HepG2 (cell line): ENCODE results near the gene PXDC1. TPM values are rescaled to one million over a fixed set of nuclear protein-coding genes. Genes with fewer than 3 reads are reported as not detected.

Experiments
- ADNP ChIP-seq: sonication (generic); formaldehyde crosslinking; IDR thresholded peaks from 2 replicates; pipeline ENCODE4 v1.4.0; 2020; ENCODE audit warnings: missing genetic modification reagents
- DNMT1 ChIP-seq: sonication (generic); formaldehyde crosslinking; IDR thresholded peaks from 2 replicates; pipeline ENCODE4 v1.5.1; 2020; ENCODE audit warnings: mild to moderate bottlenecking, missing genetic modification reagents
- EP300 ChIP-seq, 3 experiments: sonication (generic) in 1 of 3; formaldehyde crosslinking in 1 of 3; IDR thresholded peaks; 2 replicates each; pipeline versions ENCODE4 v1.5.1 to v1.6.1; 2011 to 2020; ENCODE audit warnings: low read depth in 2 of 3, low read length in 2 of 3, borderline replicate concordance in 1 of 3, improper control_type of control experiment in 1 of 3, mild to moderate bottlenecking in 1 of 3, missing genetic modification reagents in 1 of 3, moderate library complexity in 1 of 3
- HIVEP1 ChIP-seq: sonication (generic); formaldehyde crosslinking; IDR thresholded peaks from 2 replicates; pipeline ENCODE4 v1.4.0; 2020; ENCODE audit warnings: mild to moderate bottlenecking, missing genetic modification reagents
- POLR2A ChIP-seq, 2 experiments: IDR thresholded peaks; 2 replicates each; pipeline ENCODE4 v1.6.1; 2011; ENCODE audit warnings: low read depth in 2 of 2, low read length in 2 of 2, mild to moderate bottlenecking in 1 of 2, moderate library complexity in 1 of 2; ENCODE audit not compliant: insufficient read depth in 1 of 2
- ZBTB3 ChIP-seq: sonication (generic); formaldehyde crosslinking; IDR thresholded peaks from 2 replicates; pipeline ENCODE4 v1.4.0; 2020; ENCODE audit warnings: low read depth, mild to moderate bottlenecking, moderate library complexity, missing genetic modification reagents, borderline replicate concordance
- ZC3H4 ChIP-seq: sonication (generic); formaldehyde crosslinking; IDR thresholded peaks from 2 replicates; pipeline ENCODE4 v1.4.0; 2020; ENCODE audit warnings: missing genetic modification reagents, borderline replicate concordance
- ZNF121 ChIP-seq: sonication (generic); formaldehyde crosslinking; IDR thresholded peaks from 2 replicates; pipeline ENCODE4 v1.5.0; 2020; ENCODE audit warnings: mild to moderate bottlenecking, missing genetic modification reagents
- ZNF446 ChIP-seq: sonication (generic); formaldehyde crosslinking; IDR thresholded peaks from 2 replicates; pipeline ENCODE4 v1.5.0; 2020; ENCODE audit warnings: mild to moderate bottlenecking, missing genetic modification reagents
- polyA plus RNA-seq, 8 experiments: library from polyadenylated mRNA; depleted of rRNA in 3 of 8; stranded (reverse) in 7 of 8; unstranded in 1 of 8; fragments of >200 nt; fragmentation: Illumina TruSeq in 4 of 8; extraction: Trizol in 4 of 8; gene quantifications; 2 replicates each; pipeline versions ENCODE4 v1.2.1 to v1.2.3, GENCODE V29; 2011 to 2016; ENCODE audit warnings: low read depth in 4 of 8, missing spikeins in 1 of 8, mixed read lengths in 1 of 8; ENCODE audit not compliant: insufficient read depth in 1 of 8
- total RNA-seq, 5 experiments: library from RNA; depleted of rRNA; stranded (reverse); fragments of >200 nt; fragmentation: Illumina TruSeq; extraction: Trizol; gene quantifications; 2 replicates each; pipeline ENCODE4 v1.2.3, GENCODE V29; 2016; ENCODE audit warnings: low read depth in 1 of 5
- TF ChIP-seq, protein P1 (sequence below): sonication (generic); formaldehyde crosslinking; IDR thresholded peaks from one replicate; pipeline ENCODE4 v1.5.1; 2020; ENCODE audit warnings: mild to moderate bottlenecking, missing genetic modification reagents; ENCODE audit errors: not compliant biosample characterization
- TF ChIP-seq, protein P2 (sequence below): IDR thresholded peaks from 2 replicates; pipeline ENCODE4 v1.6.1; 2016; ENCODE audit warnings: mild to moderate bottlenecking
- TF ChIP-seq, protein P3 (sequence below): IDR thresholded peaks from 2 replicates; pipeline ENCODE4 v1.4.0; 2020; ENCODE audit warnings: mild to moderate bottlenecking, missing genetic modification reagents

PXDC1 gene
- total and polyA plus RNA-seq, 2 of the 13 experiments (the other 11 are each of a cell fraction or from before 2014, with no cell fraction given): 32.4 to 34.7 TPM

DNA sequence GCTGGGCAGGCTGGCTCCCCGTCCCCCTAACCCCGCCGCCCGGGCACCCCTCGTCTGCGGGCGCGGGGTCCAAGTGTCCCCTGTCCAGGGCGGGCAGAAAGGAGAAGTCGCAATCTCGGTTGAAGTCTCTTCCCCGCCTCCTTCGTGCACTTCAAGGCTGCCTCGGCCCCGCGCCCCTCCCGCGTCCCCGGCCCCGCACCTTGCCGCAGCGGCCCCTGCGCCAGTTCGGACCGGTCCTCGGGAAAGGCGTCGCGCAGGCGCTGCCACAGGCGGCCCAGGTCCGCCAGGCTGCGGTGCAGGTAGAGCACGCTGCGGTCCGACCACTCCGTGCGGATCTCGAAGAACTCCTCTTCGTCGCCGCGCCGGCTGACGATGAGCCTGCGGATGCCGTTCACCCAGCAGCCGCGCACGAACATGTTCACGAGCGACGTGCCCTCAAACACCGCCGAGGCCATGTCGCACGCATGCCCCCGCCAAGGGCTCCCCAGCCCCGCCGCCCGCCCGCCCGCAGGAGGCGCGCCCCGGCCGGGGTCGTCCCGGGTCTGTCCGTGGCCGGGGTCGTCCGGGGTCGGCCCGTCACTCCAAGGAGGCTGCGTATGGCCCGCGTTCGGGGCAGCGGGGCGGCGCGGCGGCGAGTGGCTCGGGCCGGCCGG, at the start of gene PXDC1 (continued):
- TF ChIP-seq POLR2A (IDR thresholded peaks at IDR 0.05; ENCODE audit: insufficient read depth in 1 of 2, low read depth in 2 of 2, low read length in 2 of 2): 0 out of 4 replicates have a peak, but pooled peaks of 1 of the 2 experiments have one; percentile 1
- no peak for TF ChIP-seq EP300 (IDR thresholded peaks at IDR 0.05; ENCODE audit: low read depth in 2 of 2, low read length in 2 of 2)
- 0 out of 2 replicates have a peak, but pooled peaks have one; percentile 26 for TF ChIP-seq EP300 (CRISPR knock-in tag; IDR thresholded peaks at IDR 0.05; ENCODE audit: borderline replicate concordance)
- TF ChIP-seq ZC3H4: peak; percentile 60; the same call in 1 of the 2 replicates
- TF ChIP-seq, protein P1, sequence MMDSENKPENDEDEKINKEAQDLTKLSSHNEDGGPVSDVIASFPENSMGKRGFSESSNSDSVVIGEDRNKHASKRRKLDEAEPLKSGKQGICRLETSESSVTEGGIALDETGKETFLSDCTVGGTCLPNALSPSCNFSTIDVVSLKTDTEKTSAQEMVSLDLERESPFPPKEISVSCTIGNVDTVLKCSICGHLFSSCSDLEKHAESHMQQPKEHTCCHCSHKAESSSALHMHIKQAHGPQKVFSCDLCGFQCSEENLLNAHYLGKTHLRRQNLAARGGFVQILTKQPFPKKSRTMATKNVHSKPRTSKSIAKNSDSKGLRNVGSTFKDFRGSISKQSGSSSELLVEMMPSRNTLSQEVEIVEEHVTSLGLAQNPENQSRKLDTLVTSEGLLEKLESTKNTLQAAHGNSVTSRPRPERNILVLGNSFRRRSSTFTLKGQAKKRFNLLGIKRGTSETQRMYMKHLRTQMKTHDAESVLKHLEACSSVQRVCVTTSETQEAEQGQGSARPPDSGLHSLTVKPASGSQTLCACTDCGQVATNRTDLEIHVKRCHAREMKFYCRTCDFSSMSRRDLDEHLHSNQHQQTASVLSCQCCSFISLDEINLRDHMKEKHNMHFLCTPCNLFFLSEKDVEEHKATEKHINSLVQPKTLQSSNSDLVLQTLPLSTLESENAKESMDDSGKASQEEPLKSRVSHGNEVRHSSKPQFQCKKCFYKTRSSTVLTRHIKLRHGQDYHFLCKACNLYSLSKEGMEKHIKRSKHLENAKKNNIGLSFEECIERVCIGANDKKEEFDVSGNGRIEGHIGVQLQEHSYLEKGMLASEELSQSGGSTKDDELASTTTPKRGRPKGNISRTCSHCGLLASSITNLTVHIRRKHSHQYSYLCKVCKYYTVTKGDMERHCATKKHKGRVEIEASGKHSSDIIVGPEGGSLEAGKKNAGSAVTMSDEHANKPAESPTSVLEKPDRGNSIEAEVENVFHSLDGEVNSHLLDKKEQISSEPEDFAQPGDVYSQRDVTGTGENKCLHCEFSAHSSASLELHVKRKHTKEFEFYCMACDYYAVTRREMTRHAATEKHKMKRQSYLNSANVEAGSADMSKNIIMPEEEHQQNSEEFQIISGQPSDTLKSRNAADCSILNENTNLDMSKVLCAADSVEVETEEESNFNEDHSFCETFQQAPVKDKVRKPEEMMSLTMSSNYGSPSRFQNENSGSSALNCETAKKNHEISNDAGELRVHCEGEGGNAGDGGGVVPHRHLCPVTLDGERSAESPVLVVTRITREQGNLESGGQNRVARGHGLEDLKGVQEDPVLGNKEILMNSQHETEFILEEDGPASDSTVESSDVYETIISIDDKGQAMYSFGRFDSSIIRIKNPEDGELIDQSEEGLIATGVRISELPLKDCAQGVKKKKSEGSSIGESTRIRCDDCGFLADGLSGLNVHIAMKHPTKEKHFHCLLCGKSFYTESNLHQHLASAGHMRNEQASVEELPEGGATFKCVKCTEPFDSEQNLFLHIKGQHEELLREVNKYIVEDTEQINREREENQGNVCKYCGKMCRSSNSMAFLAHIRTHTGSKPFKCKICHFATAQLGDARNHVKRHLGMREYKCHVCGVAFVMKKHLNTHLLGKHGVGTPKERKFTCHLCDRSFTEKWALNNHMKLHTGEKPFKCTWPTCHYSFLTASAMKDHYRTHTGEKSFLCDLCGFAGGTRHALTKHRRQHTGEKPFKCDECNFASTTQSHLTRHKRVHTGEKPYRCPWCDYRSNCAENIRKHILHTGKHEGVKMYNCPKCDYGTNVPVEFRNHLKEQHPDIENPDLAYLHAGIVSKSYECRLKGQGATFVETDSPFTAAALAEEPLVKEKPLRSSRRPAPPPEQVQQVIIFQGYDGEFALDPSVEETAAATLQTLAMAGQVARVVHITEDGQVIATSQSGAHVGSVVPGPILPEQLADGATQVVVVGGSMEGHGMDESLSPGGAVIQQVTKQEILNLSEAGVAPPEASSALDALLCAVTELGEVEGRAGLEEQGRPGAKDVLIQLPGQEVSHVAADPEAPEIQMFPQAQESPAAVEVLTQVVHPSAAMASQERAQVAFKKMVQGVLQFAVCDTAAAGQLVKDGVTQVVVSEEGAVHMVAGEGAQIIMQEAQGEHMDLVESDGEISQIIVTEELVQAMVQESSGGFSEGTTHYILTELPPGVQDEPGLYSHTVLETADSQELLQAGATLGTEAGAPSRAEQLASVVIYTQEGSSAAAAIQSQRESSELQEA: no peak
- TF ChIP-seq, protein P2, sequence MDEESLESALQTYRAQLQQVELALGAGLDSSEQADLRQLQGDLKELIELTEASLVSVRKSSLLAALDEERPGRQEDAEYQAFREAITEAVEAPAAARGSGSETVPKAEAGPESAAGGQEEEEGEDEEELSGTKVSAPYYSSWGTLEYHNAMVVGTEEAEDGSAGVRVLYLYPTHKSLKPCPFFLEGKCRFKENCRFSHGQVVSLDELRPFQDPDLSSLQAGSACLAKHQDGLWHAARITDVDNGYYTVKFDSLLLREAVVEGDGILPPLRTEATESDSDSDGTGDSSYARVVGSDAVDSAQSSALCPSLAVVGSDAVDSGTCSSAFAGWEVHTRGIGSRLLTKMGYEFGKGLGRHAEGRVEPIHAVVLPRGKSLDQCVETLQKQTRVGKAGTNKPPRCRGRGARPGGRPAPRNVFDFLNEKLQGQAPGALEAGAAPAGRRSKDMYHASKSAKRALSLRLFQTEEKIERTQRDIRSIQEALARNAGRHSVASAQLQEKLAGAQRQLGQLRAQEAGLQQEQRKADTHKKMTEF (CRISPR knock-in tag): peak; percentile 14; the same call in 1 of the 2 replicates
- TF ChIP-seq HIVEP1 (CRISPR knock-in tag): no peak
- TF ChIP-seq DNMT1: no peak
- no peak for TF ChIP-seq ZBTB3 (CRISPR knock-in tag)
- TF ChIP-seq ZNF121 (CRISPR knock-in tag): 0 out of 2 replicates have a peak, but pooled peaks have one; percentile 6
- no peak for TF ChIP-seq ADNP (CRISPR knock-in tag)
- TF ChIP-seq, protein P3, sequence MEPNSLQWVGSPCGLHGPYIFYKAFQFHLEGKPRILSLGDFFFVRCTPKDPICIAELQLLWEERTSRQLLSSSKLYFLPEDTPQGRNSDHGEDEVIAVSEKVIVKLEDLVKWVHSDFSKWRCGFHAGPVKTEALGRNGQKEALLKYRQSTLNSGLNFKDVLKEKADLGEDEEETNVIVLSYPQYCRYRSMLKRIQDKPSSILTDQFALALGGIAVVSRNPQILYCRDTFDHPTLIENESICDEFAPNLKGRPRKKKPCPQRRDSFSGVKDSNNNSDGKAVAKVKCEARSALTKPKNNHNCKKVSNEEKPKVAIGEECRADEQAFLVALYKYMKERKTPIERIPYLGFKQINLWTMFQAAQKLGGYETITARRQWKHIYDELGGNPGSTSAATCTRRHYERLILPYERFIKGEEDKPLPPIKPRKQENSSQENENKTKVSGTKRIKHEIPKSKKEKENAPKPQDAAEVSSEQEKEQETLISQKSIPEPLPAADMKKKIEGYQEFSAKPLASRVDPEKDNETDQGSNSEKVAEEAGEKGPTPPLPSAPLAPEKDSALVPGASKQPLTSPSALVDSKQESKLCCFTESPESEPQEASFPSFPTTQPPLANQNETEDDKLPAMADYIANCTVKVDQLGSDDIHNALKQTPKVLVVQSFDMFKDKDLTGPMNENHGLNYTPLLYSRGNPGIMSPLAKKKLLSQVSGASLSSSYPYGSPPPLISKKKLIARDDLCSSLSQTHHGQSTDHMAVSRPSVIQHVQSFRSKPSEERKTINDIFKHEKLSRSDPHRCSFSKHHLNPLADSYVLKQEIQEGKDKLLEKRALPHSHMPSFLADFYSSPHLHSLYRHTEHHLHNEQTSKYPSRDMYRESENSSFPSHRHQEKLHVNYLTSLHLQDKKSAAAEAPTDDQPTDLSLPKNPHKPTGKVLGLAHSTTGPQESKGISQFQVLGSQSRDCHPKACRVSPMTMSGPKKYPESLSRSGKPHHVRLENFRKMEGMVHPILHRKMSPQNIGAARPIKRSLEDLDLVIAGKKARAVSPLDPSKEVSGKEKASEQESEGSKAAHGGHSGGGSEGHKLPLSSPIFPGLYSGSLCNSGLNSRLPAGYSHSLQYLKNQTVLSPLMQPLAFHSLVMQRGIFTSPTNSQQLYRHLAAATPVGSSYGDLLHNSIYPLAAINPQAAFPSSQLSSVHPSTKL: peak; percentile 8; the same call in 1 of the 2 replicates
- peak; percentile 89; the same call in 1 of the 2 replicates for TF ChIP-seq ZNF446
